D341Med (cell line): ENCODE data around the gene VWA8.
A peak's percentile ranks its signal among the peaks of the same experiment; 100 is the strongest.

Experiments used
- DNase-seq: peaks from one replicate; pipeline ENCODE4 v3.0.0; 2012; ENCODE audit warnings: low spot score

The VWA8 gene

DNA sequence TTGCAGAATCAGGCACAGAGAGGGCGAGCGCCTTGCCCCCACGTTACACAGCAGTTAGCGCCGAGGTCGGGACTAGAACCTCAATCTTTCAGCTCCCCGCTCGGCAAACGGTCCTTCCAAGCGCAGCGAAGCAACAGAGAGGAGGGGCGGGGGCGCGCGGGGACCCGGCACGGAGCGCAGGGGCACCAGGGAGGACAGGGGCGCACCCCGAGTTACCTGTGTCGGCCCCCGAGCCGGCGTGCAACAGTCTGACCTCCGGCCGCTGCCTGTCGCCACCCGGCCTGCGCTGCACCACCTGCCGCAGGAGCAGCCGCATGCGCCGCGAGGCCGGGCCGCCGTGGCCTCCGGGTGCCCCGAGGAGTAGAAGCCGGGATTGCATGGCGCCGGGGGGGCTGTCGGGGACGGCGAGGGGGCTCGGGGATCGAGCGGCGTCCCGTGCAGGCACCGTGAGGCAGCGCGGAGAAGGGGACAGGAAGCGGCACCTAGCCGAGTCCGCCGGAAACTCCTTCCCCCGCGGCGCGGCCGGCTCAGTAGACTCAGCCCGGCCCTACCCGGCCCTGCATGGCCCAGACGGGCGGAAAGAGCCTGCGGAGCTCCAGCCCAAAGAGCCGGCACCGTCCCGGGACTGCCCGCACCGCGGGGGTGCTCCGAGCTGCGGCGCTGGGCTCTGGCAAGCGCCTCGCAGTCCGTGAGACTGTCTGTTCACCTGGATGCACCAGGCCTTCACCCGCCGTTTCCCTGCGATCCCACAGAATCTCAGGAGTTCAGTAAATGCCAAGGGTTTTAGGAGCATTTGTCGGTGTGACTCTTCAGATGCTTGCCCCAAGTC, at the start of gene VWA8:
TSS of gene VWA8 (minus strand) at position 473 of the 829 bp plus-strand sequence. CDS start at position 379, 94 bp downstream.
- DNase-seq = peak; percentile 92

GRCh38 chr13:42009057-42009456, 48.1 kb upstream of the VWA8 start:
- no peak for DNase-seq

DNA sequence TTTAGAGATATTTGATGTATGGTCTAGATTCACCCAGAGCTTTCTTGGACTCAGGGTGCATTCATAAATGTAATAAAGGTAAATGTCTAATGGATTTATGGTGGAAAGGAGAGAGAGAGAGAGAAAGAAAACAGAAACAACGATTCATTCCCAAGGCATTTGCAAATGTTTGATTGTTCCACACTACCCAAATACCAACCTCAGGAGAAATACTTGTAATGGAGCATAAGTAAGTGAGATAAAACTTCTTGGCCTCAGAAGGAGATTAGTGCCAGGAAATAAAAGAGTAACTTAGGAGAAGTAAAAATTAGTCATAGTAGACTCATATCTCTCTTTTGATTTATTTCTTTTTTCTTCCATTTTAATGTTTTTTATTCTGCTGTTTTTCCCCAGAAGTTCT, 46.9 kb upstream of the VWA8 start:
- no peak for DNase-seq

DNA sequence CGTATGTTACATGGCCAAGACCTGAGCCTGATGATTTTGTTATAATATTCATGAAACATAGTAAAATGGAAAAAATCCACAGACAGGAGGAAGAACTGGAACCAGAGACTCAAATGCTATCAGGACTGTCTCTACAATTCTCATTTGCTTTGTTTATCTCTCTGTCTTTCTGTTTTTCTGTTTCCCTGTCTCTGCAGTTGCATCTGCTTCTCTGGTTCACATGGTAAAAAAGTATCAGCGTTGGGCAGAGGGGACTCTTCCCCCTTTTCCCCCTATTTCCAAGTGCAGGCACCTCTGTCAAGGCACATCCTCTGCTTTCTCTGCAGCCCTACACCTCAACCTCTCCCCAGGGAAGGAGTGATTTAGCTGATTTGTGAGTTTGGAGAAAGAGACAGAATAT, 41.2 kb upstream of the VWA8 start:
- no peak for DNase-seq

DNA sequence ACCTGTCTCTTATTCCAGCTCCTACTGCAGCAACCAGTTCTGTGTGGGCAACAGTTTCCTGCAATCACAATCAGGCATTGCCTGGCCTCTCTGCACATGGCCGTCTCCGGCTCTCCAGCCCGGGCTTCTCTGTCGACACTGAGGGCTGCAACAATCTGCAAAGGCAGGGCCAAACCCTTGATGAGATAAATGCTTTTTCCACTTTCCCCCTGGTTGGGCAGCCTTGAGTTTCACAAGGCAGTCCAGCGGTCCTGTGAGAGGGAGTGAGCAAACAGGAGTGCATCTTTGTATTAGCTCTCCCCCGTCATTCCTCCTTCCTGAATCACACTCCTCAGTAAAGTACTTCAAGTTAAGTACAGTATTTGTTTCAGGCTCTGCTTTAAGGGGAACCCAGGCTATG, 40.7 kb upstream of the VWA8 start:
- no peak for DNase-seq

GRCh38 chr13:42000846-42001245, 39.9 kb upstream of the VWA8 start:
- DNase-seq = no peak

- no peak for DNase-seq
Measured at GRCh38 chr13:41997396-41997795, 36.5 kb upstream of the VWA8 start.

GRCh38 chr13:41995946-41996345, 35.0 kb upstream of the VWA8 start:
- no peak for DNase-seq

DNA sequence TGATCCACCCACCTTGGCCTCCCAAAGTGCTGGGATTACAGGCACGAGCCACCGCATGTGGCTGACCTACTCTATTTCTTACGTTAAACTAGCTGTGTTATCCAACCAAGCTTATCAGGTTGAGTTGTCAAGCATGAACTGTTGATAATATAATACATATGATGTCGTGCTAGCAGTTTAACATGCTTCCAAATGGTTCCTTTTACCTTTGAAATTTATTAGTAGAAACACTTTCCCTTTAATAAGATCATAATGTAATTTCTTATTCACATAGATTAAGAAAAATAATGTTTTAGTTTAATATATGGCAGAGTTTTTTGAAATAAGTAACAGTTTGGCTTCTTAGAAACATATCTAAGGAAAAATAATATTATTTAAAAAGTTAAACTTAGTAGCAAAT, 34.4 kb upstream of the VWA8 start:
- DNase-seq = no peak

- DNase-seq = no peak
Measured at GRCh38 chr13:41994696-41995095, 33.8 kb upstream of the VWA8 start.

DNA sequence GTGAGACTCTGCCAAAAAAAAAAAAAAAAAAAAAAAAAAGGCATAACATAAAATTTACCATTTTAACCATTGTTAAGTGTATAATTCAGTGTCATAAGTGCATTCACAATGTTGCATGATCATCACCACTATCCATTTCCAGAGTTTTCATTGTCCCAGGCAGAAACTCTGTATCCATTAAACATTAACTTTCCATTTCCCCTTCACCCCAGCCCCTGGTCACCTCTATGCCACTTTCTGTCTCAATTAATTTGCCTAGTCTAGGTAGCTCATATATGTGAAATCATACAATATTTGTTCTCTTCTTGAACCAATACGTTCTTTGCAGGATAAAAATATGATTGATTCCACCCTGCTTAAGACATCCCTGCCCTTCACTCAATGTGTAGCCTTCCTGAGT, 31.0 kb upstream of the VWA8 start:
- DNase-seq = no peak

- no peak for DNase-seq
Measured at GRCh38 chr13:41988244-41988643, 27.3 kb upstream of the VWA8 start.

DNA sequence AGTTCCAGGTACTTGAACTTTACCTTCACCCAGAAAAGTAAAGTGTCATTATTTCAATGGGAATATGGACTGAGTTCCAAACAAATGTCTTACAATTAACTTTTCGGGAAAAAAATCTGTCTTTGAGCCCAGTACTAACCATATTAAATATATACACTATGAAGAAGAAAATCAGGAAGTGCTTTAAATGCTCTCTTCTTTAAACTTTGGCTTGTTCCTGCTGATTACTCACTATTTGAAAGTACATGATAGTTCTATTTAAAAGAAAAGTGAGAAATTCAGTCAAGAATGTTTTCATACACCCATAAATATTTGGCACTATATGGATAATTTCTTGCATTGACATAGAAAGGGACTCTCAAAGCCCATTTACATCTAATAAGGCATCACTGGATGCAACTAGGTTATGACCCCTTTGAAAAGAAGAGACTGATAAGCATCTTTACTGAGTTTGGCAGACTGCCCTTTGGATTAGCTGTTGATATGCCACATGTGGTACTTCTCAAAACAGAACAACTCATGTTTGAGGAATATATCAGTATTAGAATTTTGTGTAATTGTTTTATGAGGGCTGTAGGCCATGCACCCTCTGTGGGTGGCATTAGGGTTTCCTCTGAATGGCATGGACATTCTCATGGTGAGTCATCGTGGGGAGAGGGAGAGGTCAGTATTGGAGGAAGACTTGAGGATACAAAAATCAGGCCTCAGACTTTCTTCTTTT, 25.0 kb upstream of the VWA8 start:
- DNase-seq = no peak

- DNase-seq = no peak
Measured at GRCh38 chr13:41981951-41982715, 21.2 kb upstream of the VWA8 start.

- DNase-seq = no peak
Measured at GRCh38 chr13:41978007-41978406, 17.1 kb upstream of the VWA8 start.

GRCh38 chr13:41976476-41976875, 15.6 kb upstream of the VWA8 start:
- DNase-seq = no peak

DNA sequence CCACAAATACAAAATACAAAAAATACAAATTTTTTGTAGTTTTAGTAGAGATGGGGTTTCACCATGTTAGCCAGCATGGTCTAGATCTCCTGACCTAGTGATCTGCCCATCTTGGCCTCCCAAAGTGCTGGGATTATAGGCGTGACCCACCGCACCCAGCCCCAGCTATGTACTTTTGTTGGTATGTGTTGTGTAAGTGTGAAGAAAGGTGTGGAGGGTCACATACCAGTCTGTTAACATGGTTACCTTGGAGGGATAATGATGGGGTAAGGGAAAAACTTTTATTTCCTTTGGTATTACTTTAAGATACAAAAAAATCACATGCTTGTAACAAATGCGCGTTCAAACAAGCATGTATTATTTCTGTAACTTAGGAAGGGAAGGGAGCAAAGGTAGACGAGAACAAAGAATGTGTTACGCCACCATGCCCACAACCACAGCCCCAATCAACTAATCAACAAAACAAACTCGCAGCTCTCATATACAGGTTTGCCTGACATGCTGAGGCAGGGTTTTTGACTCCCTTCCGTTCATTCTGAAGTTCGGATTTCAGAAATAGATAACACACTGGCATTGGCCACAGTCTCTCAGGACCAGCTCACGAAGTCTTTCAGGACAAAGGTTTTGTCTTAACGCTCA, 13.5 kb upstream of the VWA8 start:
- no peak for DNase-seq

- DNase-seq = no peak
Measured at GRCh38 chr13:41973247-41973741, 12.4 kb upstream of the VWA8 start.

- DNase-seq = no peak
Measured at GRCh38 chr13:41971848-41972247, 10.9 kb upstream of the VWA8 start.

GRCh38 chr13:41970918-41971317, 10.0 kb upstream of the VWA8 start:
- no peak for DNase-seq

GRCh38 chr13:41970022-41970421, 9.1 kb upstream of the VWA8 start:
- no peak for DNase-seq

- no peak for DNase-seq
Measured at GRCh38 chr13:41969072-41969471, 8.2 kb upstream of the VWA8 start.
